ENCODE results near the gene RRP12.
A peak's percentile ranks its signal among the peaks of the same experiment; 100 is the strongest.

Gene RRP12

GRCh38 chr10:97378933-97379921 is 21.9 kb downstream of the RRP12 start:
- DNase-seq = no peak
- intact Hi-C loops (cut with DNase I) = no loop called here

DNA sequence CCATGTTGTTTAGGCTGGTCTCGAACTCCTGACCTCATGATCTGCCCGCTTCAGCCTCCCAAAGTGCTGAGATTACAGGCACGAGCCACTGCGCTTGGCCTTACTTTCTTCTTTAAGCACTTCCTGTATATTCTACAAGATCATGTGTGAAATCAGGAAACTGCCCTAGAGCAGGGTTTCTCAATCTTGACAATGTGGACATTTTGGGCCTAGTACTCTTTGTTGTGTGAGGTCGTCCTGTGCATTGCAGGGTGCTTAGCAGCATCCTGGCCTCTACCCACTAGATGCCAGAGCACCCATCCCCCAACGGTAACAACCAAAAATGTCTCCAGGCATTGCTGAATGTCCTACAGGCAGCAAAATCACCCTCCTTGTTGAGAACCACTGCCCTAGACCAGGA is 24.7 kb downstream of the RRP12 start:
- intact Hi-C loops (cut with DNase I) = no loop called here
- DNase-seq = no peak

DNA sequence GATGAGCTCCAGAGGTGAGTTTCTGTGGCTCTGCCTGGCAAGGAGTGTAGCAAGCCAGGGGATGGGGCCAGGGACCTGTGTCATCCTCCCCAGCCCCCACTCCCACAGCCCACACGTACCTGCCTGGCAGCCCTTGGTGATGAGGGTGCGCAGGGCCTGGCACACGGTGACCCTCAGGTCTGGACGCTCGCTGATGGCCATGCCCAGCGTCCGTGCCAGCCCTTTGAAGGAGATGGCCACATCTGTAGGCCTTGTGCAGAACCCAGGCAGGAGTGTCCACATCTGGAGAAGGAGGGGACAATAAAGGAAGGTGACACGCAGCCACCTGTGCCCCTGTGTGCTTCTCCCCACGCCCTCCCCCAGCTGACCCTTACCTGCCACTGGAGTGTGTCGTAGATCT is 27.7 kb downstream of the RRP12 start:
- no peak for DNase-seq
- intact Hi-C loops (cut with DNase I) = no loop called here

DNA sequence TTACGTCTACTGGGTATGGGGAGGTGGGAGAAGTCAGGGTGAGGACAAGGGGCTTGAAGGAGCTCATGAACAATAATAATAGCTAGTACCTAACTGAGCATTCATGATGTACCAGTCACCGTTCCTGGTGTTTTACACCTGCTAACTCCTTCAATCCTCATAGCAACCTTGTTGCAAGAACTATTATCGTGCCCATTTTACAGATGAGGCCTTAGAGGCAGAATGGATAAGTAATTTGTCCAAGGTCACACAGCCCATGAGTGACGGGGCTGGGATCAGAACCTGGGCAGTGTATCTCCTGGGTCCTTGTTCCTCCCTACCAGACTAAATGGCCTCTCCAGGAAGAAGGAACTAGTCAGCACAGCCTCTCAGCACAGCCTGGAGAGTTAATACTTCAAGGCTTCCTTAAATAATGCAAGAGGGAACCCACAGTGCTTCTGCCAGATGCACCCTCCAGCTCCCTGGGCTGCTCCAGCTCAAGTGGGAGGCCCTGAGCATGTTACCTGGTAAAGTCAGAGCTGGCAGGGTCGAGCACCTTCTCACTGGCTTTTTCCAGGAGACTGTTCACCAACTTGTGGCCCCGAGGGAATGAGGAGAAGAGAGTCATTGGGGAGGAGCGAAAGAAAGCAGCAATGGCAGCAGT is 28.8 kb downstream of the RRP12 start:
- no peak for DNase-seq
- intact Hi-C loops (cut with DNase I) = no loop called here

GRCh38 chr10:97371696-97372095 is 29.4 kb downstream of the RRP12 start:
- intact Hi-C loops (cut with DNase I) = no loop called here
- no peak for DNase-seq

DNA sequence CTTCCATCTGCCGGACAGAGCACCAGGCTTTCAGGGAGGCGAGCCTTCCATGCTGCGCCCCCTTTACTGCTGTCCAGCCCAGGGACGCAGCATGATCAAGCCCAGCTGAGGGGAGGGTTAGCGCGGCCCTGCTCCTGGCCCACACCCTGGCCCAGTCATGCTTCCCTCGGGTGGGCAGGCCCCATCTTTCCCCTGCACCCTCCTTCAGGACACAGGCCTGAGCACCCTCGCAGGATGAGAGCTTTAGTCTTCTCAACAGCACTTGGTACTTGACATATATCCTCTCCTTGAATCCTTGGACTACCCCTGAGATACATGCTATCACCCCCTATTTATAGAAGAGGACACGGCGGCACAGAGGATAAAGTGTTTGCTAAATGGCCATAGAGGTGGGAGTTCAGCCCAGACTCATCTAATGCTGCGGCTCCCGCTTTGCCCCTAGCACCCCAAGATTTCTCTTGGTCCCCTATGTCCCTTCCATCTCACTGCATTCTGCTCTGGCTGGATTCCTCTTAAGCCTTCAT is 34.0 kb downstream of the RRP12 start:
- intact Hi-C loops (cut with DNase I) = no loop called here
- DNase-seq = no peak

- no peak for DNase-seq
- intact Hi-C loops (cut with DNase I) = no loop called here
Observed at GRCh38 chr10:97366572-97366971, 34.6 kb downstream of the RRP12 start.

GRCh38 chr10:97365761-97366351 is 35.3 kb downstream of the RRP12 start:
- intact Hi-C loops (cut with DNase I) = no loop called here
- no peak for DNase-seq

DNA sequence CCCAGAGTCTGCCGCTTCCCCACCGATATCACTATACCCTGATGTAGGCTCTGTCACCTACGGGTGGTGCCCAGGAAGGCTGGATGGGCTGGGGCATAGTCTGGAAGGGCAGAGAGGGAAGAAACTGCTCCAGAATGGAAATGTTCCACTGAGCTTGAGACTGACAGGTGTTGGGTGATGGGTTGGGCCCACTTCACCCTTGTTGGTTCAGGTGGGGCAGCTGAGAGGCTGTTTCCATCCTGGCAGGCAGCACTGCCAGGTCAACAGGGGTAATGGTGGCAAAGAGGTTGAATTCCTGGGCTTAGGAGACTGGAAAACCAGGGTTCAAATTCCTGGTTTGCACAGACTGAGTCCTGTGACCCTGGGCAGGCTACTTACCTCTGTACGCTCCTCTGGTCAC is 38.1 kb downstream of the RRP12 start:
- no peak for DNase-seq
- intact Hi-C loops (cut with DNase I) = no loop called here

GRCh38 chr10:97362310-97363033 is 38.7 kb downstream of the RRP12 start:
- DNase-seq = no peak
- intact Hi-C loops (cut with DNase I) = no loop called here

DNA sequence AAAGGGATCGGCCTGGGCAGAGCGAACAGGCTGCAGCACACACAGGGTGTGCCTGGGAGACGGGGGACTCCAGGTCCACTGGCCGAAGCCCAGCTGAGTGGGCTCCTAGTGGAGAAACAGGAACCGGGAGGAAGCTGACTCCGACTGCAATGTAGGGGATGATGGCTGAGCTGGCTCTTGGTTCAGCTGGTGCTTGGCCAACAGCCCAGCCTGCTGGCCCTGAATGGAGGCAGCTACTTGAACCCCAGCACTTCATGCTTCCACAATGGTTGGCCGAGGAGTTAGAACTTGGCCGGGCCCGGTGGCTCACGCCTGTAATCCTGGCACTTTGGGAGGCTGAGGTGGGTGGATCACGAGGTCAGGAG is 39.6 kb downstream of the RRP12 start:
- DNase-seq = peak in 9 of 42 donors; percentile 18 to 46 (median 28)
- intact Hi-C loops (cut with DNase I) = no loop called here

- DNase-seq = no peak
- intact Hi-C loops (cut with DNase I) = no loop called here
Observed at GRCh38 chr10:97360705-97361536, 40.2 kb downstream of the RRP12 start.

DNA sequence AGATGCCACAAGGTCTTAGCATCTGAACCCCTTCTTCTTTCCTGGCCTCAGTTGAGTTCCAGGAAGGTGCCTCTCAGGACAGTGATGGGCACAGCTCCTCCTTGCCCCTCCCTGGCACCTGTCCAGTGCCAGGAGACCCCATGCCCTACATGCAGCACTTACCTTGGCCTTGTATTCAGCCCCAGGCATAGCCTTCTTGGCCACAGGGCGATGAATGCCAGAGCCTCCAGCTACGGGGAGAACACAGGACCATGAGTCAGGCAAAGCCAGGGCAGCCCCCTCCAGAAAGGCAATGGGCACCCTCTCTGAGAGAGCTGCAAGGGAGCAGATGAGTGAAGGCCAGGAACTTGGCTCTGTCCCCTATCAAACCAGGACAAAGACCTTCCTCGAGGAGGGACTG is 42.4 kb downstream of the RRP12 start:
- DNase-seq = no peak
- intact Hi-C loops (cut with DNase I) = no loop called here

- DNase-seq = no peak
- intact Hi-C loops (cut with DNase I) = no loop called here
Observed at GRCh38 chr10:97358349-97358748, 42.8 kb downstream of the RRP12 start.

DNA sequence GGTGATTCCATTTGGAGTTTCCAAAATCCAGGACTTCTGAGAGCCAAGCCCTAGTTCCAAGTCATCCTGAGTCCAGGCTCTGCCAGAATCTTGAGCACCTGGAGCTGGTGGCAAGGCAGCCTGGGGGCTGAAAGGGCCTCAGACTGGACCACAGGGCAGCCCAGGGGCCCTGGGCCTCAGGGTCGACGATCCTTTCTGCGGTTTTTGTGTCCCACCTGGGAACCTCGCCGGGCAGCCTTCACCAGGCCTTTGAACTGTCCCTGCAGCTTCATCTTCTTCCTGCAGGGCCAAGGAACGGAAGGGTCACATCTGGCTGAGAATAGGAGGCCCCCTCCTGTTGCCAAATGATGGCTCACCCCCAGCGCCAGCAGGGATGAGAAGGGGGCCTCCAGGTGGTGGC is 44.2 kb downstream of the RRP12 start:
- intact Hi-C loops (cut with DNase I) = no loop called here
- DNase-seq = no peak

DNA sequence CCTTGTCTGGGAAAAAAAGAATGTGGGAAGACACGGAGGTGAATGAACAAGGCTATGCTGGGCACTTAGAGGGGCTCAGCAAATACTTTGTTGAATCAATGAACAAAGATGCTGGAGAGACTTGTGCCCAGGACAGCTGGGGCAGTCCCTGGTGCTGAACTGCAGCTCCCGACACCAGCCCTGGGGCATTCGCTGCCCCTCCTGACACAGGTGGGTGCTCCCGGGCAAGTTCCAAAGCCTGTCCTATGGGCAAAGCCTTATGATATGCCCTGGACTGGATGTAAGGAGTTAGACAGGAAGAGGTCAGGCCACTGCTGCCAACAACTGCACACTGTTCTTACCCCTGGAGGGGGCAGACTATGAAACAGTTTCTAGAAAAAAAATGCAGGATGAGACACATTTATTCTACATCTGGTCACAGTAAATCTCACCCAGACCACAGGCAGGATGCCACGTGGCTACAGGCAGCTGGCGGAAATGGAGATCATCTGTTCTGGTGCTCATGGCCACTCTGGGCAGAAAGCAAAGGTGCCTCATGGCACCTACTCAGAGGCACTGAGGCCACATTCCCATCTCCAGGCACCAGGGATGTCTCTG is 44.7 kb downstream of the RRP12 start:
- no peak for DNase-seq
- intact Hi-C loops (cut with DNase I) = no loop called here

GRCh38 chr10:97355571-97355975 is 45.6 kb downstream of the RRP12 start:
- intact Hi-C loops (cut with DNase I) = no loop called here

GRCh38 chr10:97353945-97354344 is 47.2 kb downstream of the RRP12 start:
- DNase-seq = no peak
- intact Hi-C loops (cut with DNase I) = no loop called here

More at GRCh38 chr10:97355571-97355975, 45.6 kb downstream of the RRP12 start:
- peak in 40 of 42 donors; percentile 23 to 75 (median 58) for DNase-seq
